GM12878 (cell line): Measurements from ENCODE around the gene NDUFS6. TPM values are rescaled to one million over a fixed set of nuclear protein-coding genes. Genes with fewer than 3 reads are reported as not detected.

ENCODE experiments used
- BHLHE40 ChIP-seq, 2 experiments: fragments of 450-650 bp in 1 of 2; IDR thresholded peaks; 2 replicates each; pipeline ENCODE4 v1.6.1; 2011 to 2017; ENCODE audit warnings: low read depth in 2 of 2, borderline replicate concordance in 1 of 2, improper control_type of control experiment in 1 of 2, low read length in 1 of 2, mild to moderate bottlenecking in 1 of 2
- BMI1 ChIP-seq: fragments of 450-650 bp; IDR thresholded peaks from 2 replicates; pipeline ENCODE4 v1.6.1; 2016; ENCODE audit warnings: mild to moderate bottlenecking, moderate library complexity, borderline replicate concordance
- BRCA1 ChIP-seq: IDR thresholded peaks from 2 replicates; pipeline ENCODE4 v1.6.1; 2011; ENCODE audit warnings: low read depth, low read length, improper control_type of control experiment
- CBFB ChIP-seq: IDR thresholded peaks from 2 replicates; pipeline ENCODE4 v1.6.1; 2016; ENCODE audit warnings: antibody characterized with exemption, low read depth
- DPF2 ChIP-seq: fragments of 450-650 bp; IDR thresholded peaks from 2 replicates; pipeline ENCODE4 v1.6.1; 2017; ENCODE audit warnings: mild to moderate bottlenecking
- E2F8 ChIP-seq: fragments of 450-650 bp; IDR thresholded peaks from 2 replicates; pipeline ENCODE4 v1.6.1; 2018; ENCODE audit warnings: mild to moderate bottlenecking, low read depth, moderate library complexity; ENCODE audit not compliant: partially characterized antibody
- E4F1 ChIP-seq: fragments of 450-650 bp; IDR thresholded peaks from 2 replicates; pipeline ENCODE4 v1.6.1; 2018; ENCODE audit warnings: borderline replicate concordance, mild to moderate bottlenecking; ENCODE audit not compliant: partially characterized antibody
- FOXM1 ChIP-seq: IDR thresholded peaks from 2 replicates; pipeline ENCODE4 v1.6.1; 2012; ENCODE audit warnings: low read depth, mild to moderate bottlenecking, inconsistent platforms, low read length, moderate library complexity
- HDAC2 ChIP-seq: fragments of 200-600 bp; sonication (generic); IDR thresholded peaks from 2 replicates; pipeline ENCODE4 v1.6.1; 2017
- IKZF2 ChIP-seq, 2 experiments: fragments of 450-650 bp; IDR thresholded peaks; 2 replicates each; pipeline ENCODE4 v1.6.1; 2017; ENCODE audit warnings: mild to moderate bottlenecking in 2 of 2, moderate library complexity in 2 of 2
- MAX ChIP-seq: IDR thresholded peaks from 2 replicates; pipeline ENCODE4 v1.6.1; 2012; ENCODE audit warnings: low read depth, low read length, improper control_type of control experiment
- MEF2B ChIP-seq: fragments of 450-650 bp; IDR thresholded peaks from 2 replicates; pipeline ENCODE4 v1.6.1; 2018; ENCODE audit warnings: mild to moderate bottlenecking, moderate library complexity; ENCODE audit not compliant: partially characterized antibody, poor library complexity, severe bottlenecking
- NFXL1 ChIP-seq: fragments of 450-650 bp; IDR thresholded peaks from 2 replicates; pipeline ENCODE4 v1.6.1; 2017; ENCODE audit warnings: antibody characterized with exemption, mild to moderate bottlenecking, borderline replicate concordance
- NFYA ChIP-seq: IDR thresholded peaks from 2 replicates; pipeline ENCODE4 v1.6.1; 2011; ENCODE audit warnings: low read depth, mild to moderate bottlenecking, low read length, improper control_type of control experiment, borderline replicate concordance
- NKRF ChIP-seq: fragments of 450-650 bp; conservative IDR thresholded peaks from 2 replicates; pipeline ENCODE4 v1.6.1; 2017; ENCODE audit warnings: mild to moderate bottlenecking, moderate library complexity
- POLR2AphosphoS5 ChIP-seq: IDR thresholded peaks from 2 replicates; pipeline ENCODE4 v1.6.1; 2011; ENCODE audit warnings: mild to moderate bottlenecking, low read length, inconsistent platforms
- RELA ChIP-seq: fragments of 450-650 bp; IDR thresholded peaks from 2 replicates; pipeline ENCODE4 v1.8.0; 2014; ENCODE audit warnings: borderline replicate concordance; ENCODE audit not compliant: partially characterized antibody
- RUNX3 ChIP-seq: IDR thresholded peaks from 2 replicates; pipeline ENCODE4 v1.6.1; 2012; ENCODE audit warnings: low read length, inconsistent platforms
- SMC3 ChIP-seq: IDR thresholded peaks from 2 replicates; pipeline ENCODE4 v1.6.1; 2011; ENCODE audit warnings: low read length, improper control_type of control experiment, borderline replicate concordance
- ZNF207 ChIP-seq: fragments of 450-650 bp; IDR thresholded peaks from 2 replicates; pipeline ENCODE4 v1.6.1; 2014; ENCODE audit warnings: antibody characterized with exemption, mild to moderate bottlenecking, borderline replicate concordance
- polyA plus RNA-seq, 11 experiments: library from polyadenylated mRNA; depleted of rRNA in 4 of 11; unstranded in 6 of 11; stranded (reverse) in 5 of 11; fragments of >200 nt; fragmentation: Nextera tagmentation in 4 of 11; fragmentation: Illumina TruSeq in 1 of 11; extraction: Ambion mirVana in 4 of 11; extraction: Trizol in 1 of 11; gene quantifications; 1 replicate in 1 of 11; 2 replicates in 10 of 11; pipeline versions ENCODE4 v1.2.1 to v1.2.3, GENCODE V29; 2011 to 2016; ENCODE audit warnings: inconsistent platforms in 2 of 11, missing spikeins in 2 of 11, low read depth in 1 of 11
- total RNA-seq, 4 experiments: library from RNA; depleted of rRNA in 3 of 4; stranded (reverse); fragments of >200 nt in 3 of 4; fragmentation: Illumina TruSeq in 1 of 4; extraction: Trizol in 1 of 4; gene quantifications; 2 replicates each; pipeline versions ENCODE4 v1.2.1 to v1.2.3, GENCODE V29; 2013 to 2021
- TF ChIP-seq, protein P1 (sequence below): IDR thresholded peaks from 2 replicates; pipeline ENCODE4 v1.6.1; 2012; ENCODE audit warnings: low read depth, low read length, improper control_type of control experiment

The NDUFS6 gene
- total and polyA plus RNA-seq, 10 of the 15 experiments (the other 5 are each of a cell fraction or from before 2014, with no cell fraction given) = 20.7 to 213 (median 58.3) TPM

DNA sequence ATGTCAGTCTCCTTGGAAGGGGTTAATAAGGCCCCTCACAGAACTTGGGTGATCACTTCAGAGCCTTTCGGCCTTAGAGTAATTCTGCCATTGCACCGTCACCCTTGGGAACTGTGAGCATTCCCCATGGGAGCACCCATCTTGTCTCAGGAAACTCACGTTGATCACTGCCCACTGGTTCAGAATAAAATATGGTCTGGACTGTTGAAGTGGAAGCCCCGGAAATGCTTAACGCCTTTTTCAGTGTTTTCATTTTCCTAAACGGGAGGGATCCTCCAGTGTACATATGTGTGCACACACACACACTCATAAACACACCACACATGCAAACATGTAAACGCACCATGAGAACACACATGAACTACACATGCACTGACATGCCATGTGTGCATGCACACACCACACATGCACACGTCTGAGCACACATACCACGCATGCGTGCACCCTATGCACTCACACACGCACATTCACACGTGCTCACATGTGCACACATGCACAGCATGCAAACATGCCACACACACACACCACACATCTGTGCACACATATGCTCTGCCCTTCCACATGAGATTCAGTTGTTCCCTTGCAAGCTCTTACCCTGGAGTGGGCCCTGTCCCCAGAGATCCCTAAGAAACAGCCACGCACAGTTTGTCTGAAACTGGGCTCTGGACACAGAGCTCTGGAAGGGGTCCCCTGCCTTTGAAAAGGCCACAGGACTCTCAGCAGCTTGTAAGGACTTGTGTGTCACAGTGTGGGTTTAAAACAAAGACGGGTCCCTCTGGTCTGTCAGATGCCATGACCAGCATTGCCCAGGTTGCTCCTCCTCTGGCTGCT, 18.6 kb upstream of the NDUFS6 start (continued):
- TF ChIP-seq NFYA = no peak
- no peak for TF ChIP-seq E2F8
- no peak; the same call in 1 of the 2 replicates for TF ChIP-seq DPF2
- no peak for TF ChIP-seq POLR2AphosphoS5
- TF ChIP-seq CBFB = no peak
- TF ChIP-seq HDAC2 = no peak
- peak; percentile 9 to 13; a peak in 2 of 4 replicates for TF ChIP-seq IKZF2 (IDR thresholded peaks at IDR 0.05)
- no peak for TF ChIP-seq BRCA1
- peak; percentile 13; the same call in 1 of the 2 replicates for TF ChIP-seq RUNX3
- TF ChIP-seq SMC3 = no peak
- peak; percentile 7 to 80; a peak in 2 of 4 replicates for TF ChIP-seq BHLHE40 (IDR thresholded peaks at IDR 0.05; ENCODE audit: borderline replicate concordance in 1 of 2, low read depth in 2 of 2, low read length in 1 of 2)
- TF ChIP-seq E4F1 = no peak
- TF ChIP-seq NKRF = no peak
- no peak for TF ChIP-seq MAX
- no peak for TF ChIP-seq FOXM1
- no peak for TF ChIP-seq BMI1
- no peak for TF ChIP-seq NFXL1
- TF ChIP-seq MEF2B = peak; percentile 97
- no peak for TF ChIP-seq RELA
- TF ChIP-seq, protein P1, sequence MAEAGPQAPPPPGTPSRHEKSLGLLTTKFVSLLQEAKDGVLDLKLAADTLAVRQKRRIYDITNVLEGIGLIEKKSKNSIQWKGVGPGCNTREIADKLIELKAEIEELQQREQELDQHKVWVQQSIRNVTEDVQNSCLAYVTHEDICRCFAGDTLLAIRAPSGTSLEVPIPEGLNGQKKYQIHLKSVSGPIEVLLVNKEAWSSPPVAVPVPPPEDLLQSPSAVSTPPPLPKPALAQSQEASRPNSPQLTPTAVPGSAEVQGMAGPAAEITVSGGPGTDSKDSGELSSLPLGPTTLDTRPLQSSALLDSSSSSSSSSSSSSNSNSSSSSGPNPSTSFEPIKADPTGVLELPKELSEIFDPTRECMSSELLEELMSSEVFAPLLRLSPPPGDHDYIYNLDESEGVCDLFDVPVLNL = no peak
- TF ChIP-seq ZNF207 = no peak
